ENCODE data around the gene IGF2.

The IGF2 gene

GRCh38 chr11:2116680-2117079 lies 22.5 kb downstream of the IGF2 start:
- Mint-ChIP-seq H3K27me3 (peaks cover 46% of the 10 kb centered on the region), H3K4me1 (no peaks in the 10 kb centered on the region), H3K36me3 (ENCODE audit: insufficient read depth) (peaks cover 2% of the 10 kb centered on the region), H3K4me3 (no peak overlapping the region), H3K27ac (ENCODE audit: low read depth) (no peak overlapping the region), H3K9me3 (no peaks in the 10 kb centered on the region)
- ATAC-seq (replicated peaks; ENCODE audit: extremely low read depth, poor library complexity, severe bottlenecking) (no peak), DNase-seq (ENCODE audit: low spot score in 2 of 2) (no peak)

DNA sequence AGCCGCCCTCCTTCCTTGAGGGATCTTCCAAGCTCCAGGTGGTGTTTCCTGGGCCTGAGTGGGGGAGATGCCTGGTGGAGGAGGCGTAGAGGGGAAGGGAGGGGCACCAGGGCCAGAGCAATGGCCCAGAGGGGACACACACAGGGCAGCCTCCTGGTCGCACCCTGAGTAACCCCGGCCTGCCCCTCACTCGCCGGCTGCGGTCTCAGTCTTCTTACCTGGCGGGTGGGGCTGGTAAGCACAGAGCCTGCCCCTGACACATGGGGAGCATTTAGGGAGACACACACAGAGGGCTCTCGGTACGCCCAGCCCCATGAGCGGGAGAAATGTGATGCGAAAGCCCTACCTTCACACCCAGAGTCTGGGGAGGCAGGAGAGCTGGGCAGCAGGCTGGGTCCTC lies 23.9 kb downstream of the IGF2 start:
- DNase-seq (ENCODE audit: low spot score in 2 of 2) (no peak), ATAC-seq (replicated peaks; ENCODE audit: extremely low read depth, poor library complexity, severe bottlenecking) (no peak)
- no peak overlapping the region for H3K4me3 Mint-ChIP-seq
- H3K9me3 Mint-ChIP-seq, result no peaks in the 10 kb centered on the region
- H3K27me3 Mint-ChIP-seq, result peaks cover 38% of the 10 kb centered on the region
- H3K36me3 Mint-ChIP-seq (ENCODE audit: insufficient read depth), result peaks cover 2% of the 10 kb centered on the region
- no peaks in the 10 kb centered on the region for H3K4me1 Mint-ChIP-seq
- no peak overlapping the region for H3K27ac Mint-ChIP-seq (ENCODE audit: low read depth)

DNA sequence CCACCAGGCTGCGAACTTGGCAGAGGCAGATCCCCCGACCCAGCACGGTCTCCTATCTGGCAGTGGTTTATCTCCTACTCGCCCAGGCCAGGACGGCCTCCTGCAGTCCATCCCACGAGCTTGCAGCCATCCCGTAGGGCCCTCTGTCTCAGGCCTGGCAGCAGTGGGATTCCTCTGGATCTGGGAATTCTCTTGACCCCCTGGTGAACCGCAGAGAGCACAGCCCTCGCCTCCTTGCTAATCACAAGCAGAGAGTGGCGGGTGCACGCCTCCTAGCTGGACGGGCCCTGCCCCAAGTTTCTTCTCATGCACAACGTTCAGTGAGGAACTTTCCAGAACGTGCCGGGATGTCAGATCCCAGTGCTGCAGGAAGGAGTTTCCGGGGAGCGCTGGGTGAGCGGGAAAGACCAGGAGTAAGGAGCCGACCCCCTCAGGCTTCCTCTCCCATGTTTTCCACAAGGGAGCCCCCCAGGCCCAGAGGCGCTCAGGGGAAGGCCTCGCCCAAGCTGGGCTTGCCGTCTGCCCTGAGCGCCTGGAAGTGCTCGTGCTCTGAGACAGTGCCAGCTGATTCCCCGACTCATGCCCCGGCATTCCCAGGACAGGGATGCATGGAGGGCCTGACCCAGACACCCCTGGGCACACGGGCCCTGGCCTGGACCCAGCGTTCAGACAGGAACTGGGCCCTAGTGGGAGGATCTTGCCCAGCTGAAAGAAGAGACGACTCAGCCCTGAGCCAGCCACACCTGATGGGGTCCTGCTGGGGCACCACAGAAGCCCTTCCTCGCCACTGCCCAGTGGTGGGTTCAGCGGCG lies 24.6 kb downstream of the IGF2 start:
- no peak for ATAC-seq (replicated peaks; ENCODE audit: extremely low read depth, poor library complexity, severe bottlenecking)

DNA sequence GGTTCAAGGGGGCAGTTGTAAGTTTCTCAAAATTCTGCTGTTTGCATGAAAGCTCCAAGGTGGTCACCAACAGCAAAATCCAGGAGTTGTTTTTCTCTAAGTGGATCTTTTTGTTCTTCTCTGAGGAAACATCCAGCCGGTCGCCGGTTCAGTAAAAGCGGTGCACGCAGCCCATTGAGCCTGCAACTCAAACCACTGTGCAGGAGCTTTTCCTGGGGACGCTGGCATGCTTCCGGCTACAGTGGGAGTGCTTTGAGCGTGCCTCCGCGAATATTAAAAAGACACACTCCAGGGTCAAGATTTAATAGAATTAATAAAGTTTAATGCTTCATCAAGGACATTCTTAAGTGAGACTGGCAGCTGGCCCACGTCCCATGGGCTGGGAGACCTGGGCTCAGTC lies 25.4 kb downstream of the IGF2 start:
- peaks cover 2% of the 10 kb centered on the region for H3K36me3 Mint-ChIP-seq (ENCODE audit: insufficient read depth)

More for the DNA sequence above, 24.6 kb downstream of the IGF2 start:
- Mint-ChIP-seq H3K27me3 (peaks cover 38% of the 10 kb centered on the region), H3K4me1 (no peaks in the 10 kb centered on the region), H3K27ac (ENCODE audit: low read depth) (no peak overlapping the region), H3K9me3 (no peaks in the 10 kb centered on the region), H3K4me3 (no peak overlapping the region), H3K36me3 (ENCODE audit: insufficient read depth) (peaks cover 2% of the 10 kb centered on the region)
- DNase-seq (ENCODE audit: low spot score in 2 of 2), result no peak

GRCh38 chr11:2110521-2110920 lies 28.7 kb downstream of the IGF2 start:
- no peaks in the 10 kb centered on the region for H3K9me3 Mint-ChIP-seq
- H3K4me3 Mint-ChIP-seq, result no peak overlapping the region
- H3K4me1 Mint-ChIP-seq, result no peaks in the 10 kb centered on the region
- no peak for ATAC-seq (replicated peaks; ENCODE audit: extremely low read depth, poor library complexity, severe bottlenecking)
- DNase-seq (ENCODE audit: low spot score in 2 of 2), result no peak
- H3K27me3 Mint-ChIP-seq, result peaks cover 20% of the 10 kb centered on the region
- H3K36me3 Mint-ChIP-seq (ENCODE audit: insufficient read depth), result no peaks in the 10 kb centered on the region
- no peak overlapping the region for H3K27ac Mint-ChIP-seq (ENCODE audit: low read depth)

More for the DNA sequence above, 25.4 kb downstream of the IGF2 start:
- ATAC-seq (replicated peaks; ENCODE audit: extremely low read depth, poor library complexity, severe bottlenecking) (no peak), DNase-seq (ENCODE audit: low spot score in 2 of 2) (no peak)
- H3K4me1 Mint-ChIP-seq, result no peaks in the 10 kb centered on the region
- H3K9me3 Mint-ChIP-seq, result no peaks in the 10 kb centered on the region
- H3K4me3 Mint-ChIP-seq, result no peak overlapping the region
- peaks cover 36% of the 10 kb centered on the region for H3K27me3 Mint-ChIP-seq
- no peak overlapping the region for H3K27ac Mint-ChIP-seq (ENCODE audit: low read depth)

GRCh38 chr11:2109541-2110019 lies 29.6 kb downstream of the IGF2 start:
- no peaks in the 10 kb centered on the region for H3K9me3 Mint-ChIP-seq
- no peak for ATAC-seq (replicated peaks; ENCODE audit: extremely low read depth, poor library complexity, severe bottlenecking)
- no peaks in the 10 kb centered on the region for H3K4me1 Mint-ChIP-seq
- DNase-seq (ENCODE audit: low spot score in 2 of 2), result no peak
- no peak overlapping the region for H3K4me3 Mint-ChIP-seq
- H3K27me3 Mint-ChIP-seq, result peaks cover 18% of the 10 kb centered on the region
- H3K36me3 Mint-ChIP-seq (ENCODE audit: insufficient read depth), result no peaks in the 10 kb centered on the region
- H3K27ac Mint-ChIP-seq (ENCODE audit: low read depth), result no peak overlapping the region

GRCh38 chr11:2108675-2109491 lies 30.3 kb downstream of the IGF2 start:
- H3K9me3 Mint-ChIP-seq, result no peaks in the 10 kb centered on the region
- no peaks in the 10 kb centered on the region for H3K4me1 Mint-ChIP-seq
- H3K27ac Mint-ChIP-seq (ENCODE audit: low read depth), result no peak overlapping the region
- peaks cover 11% of the 10 kb centered on the region for H3K27me3 Mint-ChIP-seq
- ATAC-seq (replicated peaks; ENCODE audit: extremely low read depth, poor library complexity, severe bottlenecking) (no peak), DNase-seq (ENCODE audit: low spot score in 2 of 2) (no peak)
- no peak overlapping the region for H3K4me3 Mint-ChIP-seq
- no peaks in the 10 kb centered on the region for H3K36me3 Mint-ChIP-seq (ENCODE audit: insufficient read depth)

DNA sequence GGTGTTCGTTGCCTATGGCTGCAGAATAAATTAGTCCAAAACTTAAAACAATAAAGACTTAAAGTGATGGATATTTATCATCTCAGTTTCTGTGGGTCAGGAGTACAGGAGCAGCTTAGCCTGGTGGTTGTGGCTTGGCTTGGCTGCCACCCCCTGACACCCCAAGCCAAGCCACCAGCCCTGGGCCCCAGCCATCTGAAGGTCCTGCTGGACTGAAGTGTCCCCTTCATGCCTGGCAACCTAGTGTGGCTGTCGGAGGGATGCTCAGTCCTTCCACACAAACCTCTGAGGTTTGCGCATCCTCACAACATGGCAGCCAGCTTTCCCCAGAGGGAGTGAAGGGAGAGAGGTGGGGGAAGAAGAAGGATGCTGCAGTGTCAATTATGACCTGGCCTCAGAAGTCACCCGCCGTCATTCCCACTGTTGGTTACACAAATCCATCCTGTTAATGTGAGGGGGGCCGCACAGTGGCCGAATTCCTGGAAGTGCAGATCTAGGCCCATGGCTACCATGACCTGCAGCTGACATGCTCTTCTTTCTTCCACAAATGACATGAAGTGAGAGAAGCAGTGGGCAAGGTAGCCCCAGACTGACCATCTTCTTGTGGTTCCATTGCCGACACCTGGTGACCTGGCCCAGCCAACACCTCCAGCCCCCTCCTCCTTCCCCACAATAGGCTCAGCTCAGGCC lies 31.1 kb downstream of the IGF2 start:
- Mint-ChIP-seq H3K4me1 (no peaks in the 10 kb centered on the region), H3K36me3 (ENCODE audit: insufficient read depth) (no peaks in the 10 kb centered on the region), H3K27ac (ENCODE audit: low read depth) (no peak overlapping the region), H3K9me3 (no peaks in the 10 kb centered on the region), H3K4me3 (no peak overlapping the region), H3K27me3 (peaks cover 3% of the 10 kb centered on the region)
- no peak for ATAC-seq (replicated peaks; ENCODE audit: extremely low read depth, poor library complexity, severe bottlenecking)
- DNase-seq (ENCODE audit: low spot score in 2 of 2), result no peak

GRCh38 chr11:2107521-2107920 lies 31.7 kb downstream of the IGF2 start:
- Mint-ChIP-seq H3K27me3 (no peaks in the 10 kb centered on the region), H3K27ac (ENCODE audit: low read depth) (no peak overlapping the region), H3K4me1 (no peaks in the 10 kb centered on the region), H3K36me3 (ENCODE audit: insufficient read depth) (no peaks in the 10 kb centered on the region), H3K9me3 (no peaks in the 10 kb centered on the region), H3K4me3 (no peak overlapping the region)
- DNase-seq (ENCODE audit: low spot score in 2 of 2), result no peak
- ATAC-seq (replicated peaks; ENCODE audit: extremely low read depth, poor library complexity, severe bottlenecking), result no peak

- Mint-ChIP-seq H3K27me3 (no peaks in the 10 kb centered on the region), H3K36me3 (ENCODE audit: insufficient read depth) (no peaks in the 10 kb centered on the region), H3K27ac (ENCODE audit: low read depth) (no peak overlapping the region), H3K9me3 (no peaks in the 10 kb centered on the region), H3K4me3 (no peak overlapping the region), H3K4me1 (no peaks in the 10 kb centered on the region)
- ATAC-seq (replicated peaks; ENCODE audit: extremely low read depth, poor library complexity, severe bottlenecking) (no peak), DNase-seq (ENCODE audit: low spot score in 2 of 2) (no peak)
Measured at GRCh38 chr11:2106583-2107209, 32.5 kb downstream of the IGF2 start.

GRCh38 chr11:2105511-2105910 lies 33.7 kb downstream of the IGF2 start:
- H3K27ac Mint-ChIP-seq (ENCODE audit: low read depth), result no peak overlapping the region
- no peak for DNase-seq (ENCODE audit: low spot score in 2 of 2)
- H3K4me3 Mint-ChIP-seq, result no peak overlapping the region
- no peaks in the 10 kb centered on the region for H3K4me1 Mint-ChIP-seq
- no peak for ATAC-seq (replicated peaks; ENCODE audit: extremely low read depth, poor library complexity, severe bottlenecking)
- no peaks in the 10 kb centered on the region for H3K27me3 Mint-ChIP-seq
- H3K36me3 Mint-ChIP-seq (ENCODE audit: insufficient read depth), result no peaks in the 10 kb centered on the region
- H3K9me3 Mint-ChIP-seq, result no peaks in the 10 kb centered on the region

Data from central memory CD8-positive, alpha-beta T cell (primary cell).